PFSK-1 (cell line): ENCODE results near the gene PADI1.

ENCODE experiments used
- FOXP2 ChIP-seq: optimal IDR thresholded peaks from 2 replicates; pipeline ENCODE3; 2011; ENCODE audit warnings: borderline replicate concordance, control low read depth, inconsistent platforms; ENCODE audit not compliant: insufficient read depth; ENCODE audit errors: extremely low read length, extremely low read depth
- POLR2AphosphoS5 ChIP-seq: IDR thresholded peaks from 2 replicates; pipeline ENCODE4 v1.6.1; 2012; ENCODE audit warnings: low read depth, mild to moderate bottlenecking, control low read depth, low read length, moderate library complexity
- REST ChIP-seq, 2 experiments: IDR thresholded peaks; 2 replicates each; pipeline versions ENCODE4 v1.6.1 to v1.8.0; 2011 to 2012; ENCODE audit warnings: low read depth in 2 of 2, low read length in 2 of 2, control low read depth in 1 of 2, inconsistent platforms in 1 of 2, mild to moderate bottlenecking in 1 of 2, moderate library complexity in 1 of 2; ENCODE audit not compliant: insufficient read depth in 1 of 2
- SIN3A ChIP-seq: IDR thresholded peaks from 2 replicates; pipeline ENCODE4 v1.6.1; 2012; ENCODE audit warnings: mild to moderate bottlenecking, low read length, moderate library complexity, borderline replicate concordance; ENCODE audit not compliant: insufficient read depth
- TAF1 ChIP-seq: IDR thresholded peaks from 2 replicates; pipeline ENCODE4 v1.6.1; 2012; ENCODE audit warnings: low read length, control low read depth, borderline replicate concordance; ENCODE audit not compliant: insufficient read depth

GRCh38 chr1:17225140-17225539 is 20.2 kb downstream of the PADI1 start:
- TF ChIP-seq POLR2AphosphoS5: no peak
- TF ChIP-seq REST (IDR thresholded peaks at IDR 0.05; ENCODE audit: insufficient read depth in 1 of 2, low read depth in 2 of 2, low read length in 2 of 2): no peak
- TF ChIP-seq TAF1: no peak
- TF ChIP-seq SIN3A: no peak
- no peak for TF ChIP-seq FOXP2
